Fibroblast of gingiva (primary cell): ENCODE results near the gene LRRC3B.
"Not testable (repeated sequence)": the region's sequence is repeated elsewhere in the genome, so short reads cannot be mapped to it uniquely, and the experiment has no call there.

ENCODE experiments used
- DNase-seq: peaks from one replicate; pipeline ENCODE4 v3.0.0-alpha.2; 2011; ENCODE audit warnings: low read depth

Gene LRRC3B

GRCh38 chr3:26622621-26623418 is at the start of gene LRRC3B:
Gene LRRC3B (plus strand): TSS chr3:26622772. CDS start chr3:26709673, 86,901 bp downstream.
- DNase-seq, result no peak

- no peak for DNase-seq
Observed at GRCh38 chr3:26574766-26575165, 47.8 kb upstream of the LRRC3B start.

GRCh38 chr3:26579116-26579515 is 43.5 kb upstream of the LRRC3B start:
- DNase-seq, result no peak

GRCh38 chr3:26587571-26587970 is 35.0 kb upstream of the LRRC3B start:
- no peak for DNase-seq

- DNase-seq, result no peak
Observed at GRCh38 chr3:26588931-26589330, 33.6 kb upstream of the LRRC3B start.

- DNase-seq, result no peak
Observed at GRCh38 chr3:26589678-26590077, 32.9 kb upstream of the LRRC3B start.

- DNase-seq, result no peak
Observed at GRCh38 chr3:26590919-26591484, 31.6 kb upstream of the LRRC3B start.

GRCh38 chr3:26591926-26592325 is 30.6 kb upstream of the LRRC3B start:
- DNase-seq, result no peak

- DNase-seq, result no peak
Observed at GRCh38 chr3:26592451-26592850, 30.1 kb upstream of the LRRC3B start.

- no peak for DNase-seq
Observed at GRCh38 chr3:26596335-26596734, 26.2 kb upstream of the LRRC3B start.

- DNase-seq, result not testable (repeated sequence)
Observed at GRCh38 chr3:26603311-26603710, 19.3 kb upstream of the LRRC3B start.

GRCh38 chr3:26603771-26604170 is 18.8 kb upstream of the LRRC3B start:
- not testable (repeated sequence) for DNase-seq

- DNase-seq, result no peak
Observed at GRCh38 chr3:26614006-26614685, 8.4 kb upstream of the LRRC3B start.

- no peak for DNase-seq
Observed at GRCh38 chr3:26621176-26621575, 1.4 kb upstream of the LRRC3B start.

GRCh38 chr3:26621906-26622620 is 509 bp upstream of the LRRC3B start:
- no peak for DNase-seq

GRCh38 chr3:26623419-26624208 is 1.0 kb downstream of the LRRC3B start:
- no peak for DNase-seq

GRCh38 chr3:26624209-26624765 is 1.7 kb downstream of the LRRC3B start:
- DNase-seq, result no peak

- no peak for DNase-seq
Observed at GRCh38 chr3:26625187-26625586, 2.6 kb downstream of the LRRC3B start.

- DNase-seq, result no peak
Observed at GRCh38 chr3:26627080-26627479, 4.5 kb downstream of the LRRC3B start.

GRCh38 chr3:26628915-26629314 is 6.3 kb downstream of the LRRC3B start:
- no peak for DNase-seq

GRCh38 chr3:26630669-26631389 is 8.3 kb downstream of the LRRC3B start:
- no peak for DNase-seq
